GDM1 (cell line): Measurements from ENCODE around the gene FBXL20.

Experiments used
- DNase-seq: peaks from one replicate; lab custom pipeline; 2025; lab: John Stamatoyannopoulos, UW

Gene FBXL20

DNA sequence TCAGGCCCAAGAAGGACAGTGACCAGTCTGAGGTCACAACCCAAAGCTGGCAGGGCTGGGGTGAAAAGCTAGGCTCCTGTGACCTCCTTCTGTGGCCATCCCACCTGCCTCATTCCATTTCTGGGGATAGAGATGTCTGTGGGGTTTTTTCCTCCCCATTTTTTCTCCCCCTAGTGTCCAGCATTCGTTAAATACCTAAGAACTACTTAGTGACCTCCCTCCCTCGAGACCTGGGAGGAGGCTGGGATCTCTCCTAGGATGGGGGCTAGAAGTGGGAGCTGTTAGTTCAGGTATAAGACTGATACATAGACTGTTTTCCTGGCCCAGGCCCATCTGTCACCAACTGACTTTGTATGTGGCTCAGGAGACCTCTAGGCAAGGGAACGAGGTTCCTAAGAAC is 155.2 kb downstream of the FBXL20 start:
- no peak for DNase-seq

- peak; percentile 67 for DNase-seq
Observed at GRCh38 chr17:39244600-39245570, 156.5 kb downstream of the FBXL20 start.

GRCh38 chr17:39244016-39244599 is 157.3 kb downstream of the FBXL20 start:
- DNase-seq, result no peak

GRCh38 chr17:39243155-39243554 is 158.3 kb downstream of the FBXL20 start:
- no peak for DNase-seq

DNA sequence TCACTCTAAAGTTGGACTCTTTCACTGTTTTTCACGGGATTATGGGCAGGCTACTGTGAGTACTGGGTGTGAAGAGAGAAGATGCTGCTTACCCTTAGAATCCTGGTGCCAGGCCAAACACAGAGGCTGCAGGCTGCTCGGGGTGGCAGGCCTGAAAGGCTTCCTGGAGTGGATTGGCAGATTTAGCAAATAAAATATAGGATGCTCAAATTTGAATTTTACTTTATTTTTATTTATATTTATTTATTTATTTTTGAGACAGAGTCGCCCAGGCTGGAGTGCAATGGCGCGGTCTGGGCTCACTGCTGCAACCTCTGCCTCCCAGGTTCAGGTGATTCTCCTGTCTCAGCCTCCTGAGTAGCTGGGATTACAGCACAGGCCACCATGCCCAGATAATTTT is 160.8 kb downstream of the FBXL20 start:
- no peak for DNase-seq

GRCh38 chr17:39239640-39240314 is 161.6 kb downstream of the FBXL20 start:
- DNase-seq, result no peak

DNA sequence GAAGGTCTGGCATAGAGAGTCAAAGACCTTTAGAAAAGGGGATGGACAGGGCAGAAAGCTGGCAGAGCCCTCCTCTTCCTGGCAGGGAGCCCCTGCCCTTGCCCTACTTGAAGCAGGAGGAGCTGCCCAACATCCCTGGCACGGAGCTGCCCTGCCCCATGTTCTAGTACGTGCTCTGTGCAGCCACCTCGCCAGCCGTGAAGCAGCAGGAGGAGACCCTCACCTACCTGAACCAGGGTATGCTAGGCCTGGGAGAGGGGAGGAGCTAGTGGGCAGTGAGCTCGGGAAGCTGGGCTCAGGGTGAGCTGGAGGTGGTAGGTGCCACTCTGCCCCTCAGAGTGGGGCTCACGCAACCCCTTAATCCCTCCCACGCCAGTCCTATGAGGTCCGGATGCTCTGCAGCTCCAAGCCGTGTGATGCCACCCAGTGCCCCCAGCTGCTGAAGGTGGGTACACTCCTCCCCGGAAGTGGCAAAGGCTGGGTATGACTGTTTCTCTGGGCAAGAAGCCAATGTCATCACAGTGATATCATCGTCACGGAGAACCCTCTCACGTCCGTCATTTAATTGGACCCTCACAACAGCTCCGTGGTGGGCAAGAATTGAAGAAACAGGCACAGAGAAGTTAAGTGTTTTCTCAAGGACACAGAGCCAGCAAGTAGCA is 163.0 kb downstream of the FBXL20 start:
- DNase-seq, result no peak

- no peak for DNase-seq
Observed at GRCh38 chr17:39237586-39237985, 163.8 kb downstream of the FBXL20 start.

- DNase-seq, result no peak
Observed at GRCh38 chr17:39236981-39237441, 164.4 kb downstream of the FBXL20 start.

GRCh38 chr17:39236450-39236927 is 164.9 kb downstream of the FBXL20 start:
- no peak for DNase-seq

GRCh38 chr17:39235555-39236449 is 165.6 kb downstream of the FBXL20 start:
- DNase-seq, result peak; percentile 55

GRCh38 chr17:39231591-39232551 is 169.6 kb downstream of the FBXL20 start:
- DNase-seq, result no peak

DNA sequence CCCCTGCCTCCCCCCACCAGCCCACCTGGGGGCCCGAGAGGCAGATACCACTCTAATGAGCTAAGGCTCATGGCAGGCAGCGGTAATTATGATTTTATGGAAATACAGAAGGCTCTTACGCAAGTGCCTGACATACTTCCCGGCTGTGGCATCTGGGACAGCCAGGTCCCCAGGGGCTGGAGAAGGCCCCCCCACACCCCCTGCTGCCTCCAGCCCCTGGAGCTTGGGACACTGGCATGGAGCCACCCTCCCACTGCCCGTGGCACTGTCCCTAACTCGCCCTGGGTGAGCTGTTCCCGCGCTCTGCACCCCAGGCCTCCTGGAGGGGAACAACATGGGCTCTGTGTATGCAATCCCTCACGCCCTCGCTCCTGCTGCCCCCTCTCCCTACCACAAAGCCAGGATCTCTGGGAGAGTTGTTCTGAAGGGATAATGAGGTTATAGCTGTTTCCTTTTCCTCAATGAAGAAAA is 170.3 kb downstream of the FBXL20 start:
- DNase-seq, result no peak

DNA sequence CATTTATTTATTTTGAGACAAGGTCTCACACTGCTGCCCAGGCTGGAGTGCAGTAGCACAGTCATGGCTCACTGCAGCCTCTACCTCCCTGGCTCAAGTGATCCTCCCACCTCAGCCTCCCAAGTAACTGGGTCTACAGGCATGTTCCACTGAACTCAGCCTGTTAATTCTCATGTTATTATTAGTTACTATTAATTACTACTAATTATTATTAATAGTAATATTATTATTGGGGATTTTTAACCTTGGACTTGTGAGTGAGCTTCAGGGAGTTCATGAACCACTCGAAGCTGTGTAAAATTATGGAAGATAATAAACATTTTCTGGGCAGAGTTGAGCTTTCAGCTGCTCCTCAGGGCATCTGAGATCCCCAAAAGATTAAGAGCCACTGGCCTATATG is 171.1 kb downstream of the FBXL20 start:
- no peak for DNase-seq

DNA sequence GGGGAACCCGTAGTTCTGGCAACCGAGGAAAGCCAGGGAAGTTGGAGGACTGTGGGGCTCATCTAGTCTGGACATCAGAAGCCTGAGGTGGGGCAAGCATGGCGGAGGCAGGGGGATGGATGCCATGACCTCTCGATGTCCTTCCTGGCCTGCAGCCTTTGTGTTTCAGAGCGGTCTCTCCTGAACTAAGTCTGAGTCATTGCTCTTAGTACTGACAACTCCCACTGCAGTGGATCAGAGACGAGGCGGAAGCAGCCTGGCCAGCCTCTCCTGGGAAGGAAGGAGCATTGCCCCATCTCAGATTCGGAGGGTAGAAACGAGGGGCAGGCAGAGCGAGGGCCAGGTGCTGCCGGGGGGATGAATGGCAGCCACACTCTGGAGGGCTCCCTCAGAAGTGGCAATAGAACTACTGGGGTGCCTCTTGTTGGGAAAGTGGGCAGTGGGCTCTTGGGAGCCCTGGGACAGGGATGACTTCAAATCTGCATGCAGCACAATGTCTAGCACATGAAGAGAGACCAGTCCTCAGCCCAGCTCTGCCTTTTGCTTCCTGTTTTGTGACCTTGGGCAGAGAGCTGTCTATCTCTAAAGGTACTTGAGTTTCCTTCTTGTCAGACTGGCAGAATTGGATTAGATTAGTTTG is 172.0 kb downstream of the FBXL20 start:
- DNase-seq, result no peak

DNA sequence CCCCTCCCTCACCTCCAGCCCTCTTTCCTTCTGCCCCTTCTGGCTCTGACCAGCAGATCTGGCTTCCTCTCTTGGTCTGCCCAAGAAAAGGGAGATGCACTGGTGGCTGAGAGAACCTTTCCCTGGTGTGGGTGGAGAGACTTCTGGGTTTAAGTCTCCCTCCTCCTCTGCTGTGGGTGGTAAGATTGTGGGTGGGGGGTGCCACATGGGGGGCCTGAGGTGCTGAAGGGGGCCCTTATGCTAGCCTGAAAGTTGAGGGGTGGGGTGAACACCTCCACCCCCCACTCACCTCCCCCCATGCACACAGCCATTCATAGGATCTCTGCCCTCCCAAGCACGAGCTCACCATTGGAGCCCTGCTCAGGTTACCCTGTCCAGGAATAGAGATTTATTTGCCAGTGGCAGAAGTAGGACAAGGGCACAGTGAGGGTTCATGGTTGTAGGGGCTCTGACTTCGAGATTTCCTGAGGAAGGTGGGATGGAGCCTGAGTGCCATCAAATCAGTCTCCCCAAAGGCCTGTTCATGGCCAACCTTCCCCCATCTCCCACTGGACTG is 174.0 kb downstream of the FBXL20 start:
- no peak for DNase-seq

GRCh38 chr17:39225959-39226683 is 175.3 kb downstream of the FBXL20 start:
- DNase-seq, result no peak

DNA sequence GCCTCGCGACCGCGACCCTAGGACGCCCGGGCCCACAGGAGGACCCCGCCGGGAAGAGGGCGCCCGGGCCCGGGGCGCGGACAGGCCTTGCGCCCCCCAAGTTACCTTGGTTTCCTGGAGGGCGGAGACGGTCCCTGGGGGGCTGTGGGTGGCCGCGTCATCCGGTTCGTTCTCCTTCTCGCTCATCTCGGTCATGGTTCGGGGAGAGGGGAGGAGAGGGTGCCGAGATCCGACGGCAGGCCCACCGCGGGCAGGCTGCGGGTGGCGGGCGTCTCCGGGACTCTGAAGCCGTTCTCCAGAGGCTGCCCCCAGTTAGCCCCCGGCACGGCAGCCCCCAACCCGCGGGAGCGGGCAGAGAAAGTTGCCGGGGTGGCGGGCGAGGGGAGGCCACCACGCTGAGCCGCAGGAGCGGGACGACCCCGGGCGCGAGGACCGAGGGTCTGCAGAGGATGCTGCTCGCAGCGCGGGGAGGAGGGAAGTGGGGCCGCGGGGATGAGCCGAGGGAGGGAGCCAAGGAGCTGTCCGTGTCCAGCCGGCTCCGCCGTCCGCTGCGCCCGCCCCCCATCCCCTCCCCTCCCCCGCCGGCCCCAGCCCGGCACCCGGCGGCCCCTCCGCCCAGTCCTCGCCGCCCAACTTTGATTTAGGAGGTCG is 176.0 kb downstream of the FBXL20 start, which contains the start of gene STAC2:
STAC2 (minus strand) TSS at position 638 of the 651 bp plus-strand sequence; CDS start at position 195, 443 bp downstream.
- no peak for DNase-seq
